Spleen (tissue), 11 donors: ENCODE data around the gene TBX10. TPM values are rescaled to one million over a fixed set of nuclear protein-coding genes. Genes with fewer than 3 reads are reported as not detected.

Experiments
- DNase-seq: peaks from one replicate; pipeline ENCODE4 v3.0.0-alpha.2; 2020
- H3K27ac ChIP-seq, 8 donors: fragments of 200-600 bp; sonication (generic) in 7 of 8; 1 replicate in 4 of 8; 2 replicates in 4 of 8; pipeline versions ENCODE4 v1.5.0 to v1.8.0; 2016 to 2021; ENCODE audit warnings: inconsistent platforms in 4 of 8, mild to moderate bottlenecking in 4 of 8, moderate library complexity in 1 of 8
- H3K27me3 ChIP-seq, 7 donors: fragments of 200-600 bp; sonication (generic) in 6 of 7; replicated peaks in 1 of 7; 1 replicate in 4 of 7; 2 replicates in 3 of 7; pipeline versions ENCODE4 v1.5.0 to v1.8.0; 2016 to 2021; ENCODE audit warnings: inconsistent platforms in 3 of 7, mild to moderate bottlenecking in 1 of 7
- H3K36me3 ChIP-seq, 6 donors: fragments of 200-600 bp; sonication (generic) in 5 of 6; 1 replicate in 4 of 6; 2 replicates in 2 of 6; pipeline versions ENCODE4 v1.5.0 to v1.8.0; 2016 to 2021; ENCODE audit warnings: inconsistent platforms in 2 of 6
- H3K4me1 ChIP-seq, 6 donors: fragments of 200-600 bp; sonication (generic) in 5 of 6; 1 replicate in 3 of 6; 2 replicates in 3 of 6; pipeline versions ENCODE4 v1.5.0 to v1.8.0; 2016 to 2021; ENCODE audit warnings: inconsistent platforms in 3 of 6
- H3K4me3 ChIP-seq, 8 donors: fragments of 200-600 bp; sonication (generic) in 7 of 8; 1 replicate in 4 of 8; 2 replicates in 4 of 8; pipeline versions ENCODE4 v1.5.0 to v1.8.0; 2016 to 2021; ENCODE audit warnings: inconsistent platforms in 4 of 8, mild to moderate bottlenecking in 4 of 8, moderate library complexity in 2 of 8
- H3K9me3 ChIP-seq, 8 donors: fragments of 200-600 bp; sonication (generic) in 7 of 8; 1 replicate in 4 of 8; 2 replicates in 4 of 8; pipeline versions ENCODE4 v1.5.0 to v1.8.0; 2016 to 2021; ENCODE audit warnings: inconsistent platforms in 4 of 8
- CTCF ChIP-seq, 11 experiments: fragments of 200-600 bp in 7 of 11; fragments of 450-650 bp in 4 of 11; sonication (generic) in 4 of 11; IDR thresholded peaks in 8 of 11; conservative IDR thresholded peaks in 3 of 11; 1 replicate in 7 of 11; 2 replicates in 4 of 11; pipeline versions ENCODE4 v1.4.0 to v1.8.0; 2016 to 2021; ENCODE audit warnings: antibody characterized with exemption in 11 of 11, inconsistent platforms in 4 of 11, mild to moderate bottlenecking in 1 of 11
- POLR2A ChIP-seq, 3 donors: fragments of 450-650 bp; IDR thresholded peaks; one replicate each; pipeline ENCODE4 v1.5.1; 2017; ENCODE audit warnings: antibody characterized with exemption in 3 of 3, mild to moderate bottlenecking in 1 of 3
- POLR2AphosphoS5 ChIP-seq, 3 donors: sonication (generic); formaldehyde crosslinking; IDR thresholded peaks; one replicate each; pipeline ENCODE4 v1.5.1; 2017; ENCODE audit warnings: antibody characterized with exemption in 3 of 3
- WGBS, 5 donors: extraction: QIAGEN DNeasy Blood & Tissue Kit in 3 of 5; methylation state at CpG; one replicate each; pipeline versions ENCODE4 v1.1.5 to v1.1.7; 2013 to 2018; 5-methylcytosine and 5-hydroxymethylcytosine counted together
- intact Hi-C: fragments of 100-400 bp; cut with DNase I; formaldehyde crosslinking; loops from one replicate; pipeline ENCODE4 v1.15.0; 2023; ENCODE audit warnings: low total_unique reads
- polyA plus RNA-seq, 3 donors: library from polyadenylated mRNA; stranded (reverse); fragments of 200-250 nt; gene quantifications; one replicate each; pipeline ENCODE4 v1.2.1, GENCODE V29; 2013
- total RNA-seq, 7 donors: library from RNA; depleted of rRNA in 3 of 7; stranded (reverse); fragments of >200 nt in 3 of 7; fragmentation: NEBNext Ultra II Directional in 4 of 7; extraction: Animal tissue kit (Norgen Biotek cat#: 25700) in 4 of 7; gene quantifications; one replicate each; pipeline versions ENCODE4 v1.1.0 to v1.2.1, GENCODE V29; 2016 to 2021
- donor health status: healthy with polysubstance abuse.
- donor health status: DM: no; HTN: no; CAD: no; lungs with moderate emphysema.
- donor health status: DM: no; HTN: no; CAD: no.
- donor health status: Bipolar disorder and iron deficiency.
- donor health status: healthy.
- donor health status: DM: no; HTN: no; CAD: no.
- donor health status: DM: yes; HTN: yes; CAD: no.

Gene TBX10
- total and polyA plus RNA-seq, 10 donors: 0.08 TPM; not detected in 9

DNA sequence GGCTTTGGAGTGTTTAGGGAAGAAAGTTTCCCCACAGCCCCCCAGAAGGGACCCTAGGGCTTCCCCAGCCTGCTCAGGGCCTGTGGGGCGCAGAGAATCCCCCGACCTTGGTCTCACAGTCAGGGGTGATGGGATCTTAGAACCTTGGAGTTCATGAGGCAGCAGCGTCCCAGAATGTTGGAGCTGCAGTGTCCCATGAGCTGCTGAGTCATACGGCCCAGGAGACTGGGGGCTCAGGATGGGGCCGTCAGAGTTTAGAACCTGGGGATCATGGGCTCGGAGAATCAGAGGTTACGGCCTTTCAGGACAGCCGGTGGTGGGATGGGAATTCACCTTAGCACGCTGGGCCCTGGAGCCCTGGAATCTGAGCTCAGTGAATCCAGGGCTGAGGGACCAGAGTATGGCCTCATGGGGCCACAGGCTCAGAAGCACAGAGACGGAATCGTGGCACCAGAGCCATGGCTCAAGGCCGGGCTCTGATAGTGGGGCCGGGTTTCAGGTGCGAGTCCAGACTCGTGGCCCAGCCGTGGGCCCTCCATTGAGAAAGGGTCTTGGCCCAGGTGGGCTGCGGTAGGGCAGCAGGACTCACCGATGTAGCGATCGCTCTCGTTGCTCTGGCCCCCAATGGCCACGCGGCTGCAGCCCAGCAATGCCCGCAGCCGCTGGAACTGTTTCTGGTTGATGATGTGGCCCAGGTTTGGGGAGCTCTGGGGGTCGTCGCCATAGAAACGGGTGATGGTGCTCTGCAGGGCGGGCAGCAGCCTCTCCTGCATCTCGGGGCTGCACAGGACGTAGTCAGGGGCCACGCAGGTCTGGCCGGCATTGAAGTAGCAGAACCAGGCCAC is 25.4 kb upstream of the TBX10 start:
- Histone ChIP-seq H3K27ac (no peak overlapping the region), H3K27me3 (peaks cover 0 to 3% (median 0%) of the 10 kb centered on the region in 7 donors), H3K36me3 (no peaks in the 10 kb centered on the region), H3K9me3 (no peaks in the 10 kb centered on the region), H3K4me1 (peaks cover 4 to 22% (median 18%) of the 10 kb centered on the region in 6 donors), H3K4me3 (no peak overlapping the region)
- no peak for TF ChIP-seq CTCF (IDR thresholded peaks at IDR 0.05 in 8 of 11, conservative IDR thresholded peaks at IDR 0.05 in 3 of 11)
- no peak for TF ChIP-seq POLR2AphosphoS5 (IDR thresholded peaks at IDR 0.05)
- TF ChIP-seq POLR2A (IDR thresholded peaks at IDR 0.05): no peak
- DNase-seq: no peak
- WGBS, 5 donors: 81 to 92% (median 90%) methylated on average over 12 to 33 of the region's 33 CpGs
- intact Hi-C loops: no loop called here

GRCh38 chr11:67664213-67664585 is 24.6 kb upstream of the TBX10 start:
- H3K27me3 ChIP-seq: peaks cover 0 to 3% (median 0%) of the 10 kb centered on the region in 7 donors
- H3K9me3 ChIP-seq: no peaks in the 10 kb centered on the region
- no peaks in the 10 kb centered on the region for H3K36me3 ChIP-seq
- DNase-seq: no peak
- no peak overlapping the region for H3K4me3 ChIP-seq
- no peak for TF ChIP-seq POLR2AphosphoS5 (IDR thresholded peaks at IDR 0.05)
- TF ChIP-seq POLR2A (IDR thresholded peaks at IDR 0.05): no peak
- no peak for TF ChIP-seq CTCF (IDR thresholded peaks at IDR 0.05 in 8 of 11, conservative IDR thresholded peaks at IDR 0.05 in 3 of 11)
- no peak overlapping the region for H3K27ac ChIP-seq
- WGBS, 5 donors: 86 to 98% (median 90%) methylated on average over 10 to 16 of the region's 16 CpGs
- H3K4me1 ChIP-seq: peaks cover 4 to 24% (median 20%) of the 10 kb centered on the region in 6 donors
- intact Hi-C loops: no loop called here

GRCh38 chr11:67663532-67664212 is 24.1 kb upstream of the TBX10 start:
- no peaks in the 10 kb centered on the region for H3K36me3 ChIP-seq
- DNase-seq: no peak
- H3K27me3 ChIP-seq: peaks cover 0 to 3% (median 0%) of the 10 kb centered on the region in 7 donors
- WGBS, 5 donors: 87 to 97% (median 95%) methylated on average over 8 to 22 of the region's 22 CpGs
- TF ChIP-seq CTCF (IDR thresholded peaks at IDR 0.05 in 8 of 11, conservative IDR thresholded peaks at IDR 0.05 in 3 of 11): no peak
- TF ChIP-seq POLR2A (IDR thresholded peaks at IDR 0.05): no peak
- no peak for TF ChIP-seq POLR2AphosphoS5 (IDR thresholded peaks at IDR 0.05)
- intact Hi-C loops: no loop called here
- no peak overlapping the region for H3K27ac ChIP-seq
- H3K4me1 ChIP-seq: peaks cover 4 to 29% (median 23%) of the 10 kb centered on the region in 6 donors
- H3K9me3 ChIP-seq: no peaks in the 10 kb centered on the region
- no peak overlapping the region for H3K4me3 ChIP-seq
